GM12875 (cell line): ENCODE measurements around the gene UGDH.
"Not testable (repeated sequence)": the region's sequence is repeated elsewhere in the genome, so short reads cannot be mapped to it uniquely, and the experiment has no call there.

Experiments used
- H3K4me3 ChIP-seq: one replicate; pipeline ENCODE4 v1.5.1; 2011; ENCODE audit warnings: low read depth, low read length, control low read depth
- CTCF ChIP-seq: IDR thresholded peaks from 2 replicates; pipeline ENCODE4 v1.5.1; 2011; ENCODE audit warnings: low read depth, mild to moderate bottlenecking, control low read depth, inconsistent platforms, low read length, moderate library complexity, borderline replicate concordance; ENCODE audit not compliant: insufficient read depth

Gene UGDH

GRCh38 chr4:39565878-39566600 is 38.8 kb upstream of the UGDH start:
- no peak for TF ChIP-seq CTCF
- no peak overlapping the region for H3K4me3 ChIP-seq

DNA sequence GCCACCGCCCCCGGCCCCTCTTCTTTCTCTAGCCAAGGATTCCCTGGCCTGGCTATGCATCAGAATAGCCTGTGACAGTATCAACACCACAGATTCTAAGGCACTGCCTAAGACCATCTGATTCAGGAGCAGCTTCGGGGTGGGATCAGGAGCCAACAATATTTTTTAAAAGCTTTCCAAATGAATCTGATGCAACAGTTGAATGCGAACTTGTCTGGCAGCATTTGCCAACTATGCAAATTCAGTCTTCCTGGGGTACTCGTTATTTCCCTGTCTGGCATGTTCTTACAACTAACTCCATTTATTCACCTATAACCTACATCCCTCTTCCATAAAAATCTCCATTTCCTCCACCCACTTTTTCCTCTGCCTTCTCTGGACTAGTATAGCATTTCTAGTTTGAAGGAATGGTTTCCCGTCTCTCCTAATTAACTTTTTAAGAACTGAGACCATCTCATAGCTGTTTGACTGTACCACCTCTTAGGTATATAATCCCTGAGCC is 36.2 kb upstream of the UGDH start:
- no peak for TF ChIP-seq CTCF

DNA sequence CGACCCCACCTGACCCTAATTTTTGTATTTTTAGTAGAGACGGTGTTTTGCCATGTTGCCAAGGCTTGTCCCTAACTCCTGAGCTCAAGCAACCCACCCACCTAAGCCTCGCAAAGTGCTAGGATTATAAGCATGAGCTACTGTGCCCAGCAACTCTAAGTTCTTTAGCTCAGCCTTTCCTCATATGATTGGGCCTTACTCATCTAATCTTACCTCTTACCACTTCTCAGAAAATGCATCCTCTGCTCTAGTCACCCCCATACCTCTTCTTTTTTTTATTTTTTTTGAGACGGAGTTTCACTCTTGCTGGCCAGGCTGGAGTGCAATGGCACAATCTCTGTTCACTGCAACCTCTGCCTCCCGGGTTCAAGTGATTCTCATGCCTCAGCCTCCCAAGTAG is 35.6 kb upstream of the UGDH start:
- no peak for TF ChIP-seq CTCF
- no peak overlapping the region for H3K4me3 ChIP-seq

More for the DNA sequence above, 36.2 kb upstream of the UGDH start:
- H3K4me3 ChIP-seq: no peak overlapping the region

DNA sequence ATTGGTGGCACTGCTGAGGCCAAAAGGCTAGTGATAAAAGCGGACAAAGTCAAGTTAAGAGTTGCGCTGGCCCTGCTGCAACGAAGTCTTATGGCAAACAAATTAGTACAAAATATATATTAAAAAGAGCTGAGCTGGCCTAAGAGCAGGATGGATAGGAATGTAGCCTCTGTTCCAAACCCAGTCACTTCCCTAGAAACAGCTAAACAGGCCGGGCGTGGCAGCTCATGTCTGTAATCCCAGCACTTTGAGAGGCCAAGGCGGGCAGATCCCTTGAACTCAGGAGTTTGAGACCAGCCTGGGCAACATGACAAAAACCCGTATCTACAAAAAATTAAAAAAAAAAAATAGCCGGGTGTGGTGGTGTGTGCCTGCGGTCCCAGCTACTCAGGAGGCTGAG is 32.4 kb upstream of the UGDH start:
- TF ChIP-seq CTCF: no peak
- no peak overlapping the region for H3K4me3 ChIP-seq

DNA sequence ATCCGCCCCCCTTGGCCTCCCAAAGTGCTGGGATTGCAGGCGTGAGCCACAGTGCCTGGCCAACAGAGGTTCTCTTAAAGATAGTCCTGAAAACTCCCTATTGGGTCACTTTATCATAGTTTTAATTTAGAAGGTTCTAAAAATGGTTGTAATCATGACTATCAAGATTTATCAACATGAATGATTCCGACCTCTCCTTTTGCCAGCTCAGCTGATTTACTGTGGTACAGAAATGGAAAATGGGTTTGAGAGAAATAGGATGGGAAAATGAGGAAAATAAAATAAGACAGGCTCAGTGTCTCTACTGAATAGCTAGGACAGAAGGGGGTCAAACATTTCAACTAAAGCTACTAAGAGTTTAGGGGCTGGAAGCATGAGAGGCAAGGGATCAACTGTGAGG is 28.2 kb upstream of the UGDH start:
- TF ChIP-seq CTCF: no peak
- H3K4me3 ChIP-seq: no peak overlapping the region

- H3K4me3 ChIP-seq: no peak overlapping the region
- TF ChIP-seq CTCF: no peak
Observed at GRCh38 chr4:39548425-39549067, 21.3 kb upstream of the UGDH start.

- H3K4me3 ChIP-seq: no peak overlapping the region
- TF ChIP-seq CTCF: no peak
Observed at GRCh38 chr4:39544580-39545315, 17.5 kb upstream of the UGDH start.

DNA sequence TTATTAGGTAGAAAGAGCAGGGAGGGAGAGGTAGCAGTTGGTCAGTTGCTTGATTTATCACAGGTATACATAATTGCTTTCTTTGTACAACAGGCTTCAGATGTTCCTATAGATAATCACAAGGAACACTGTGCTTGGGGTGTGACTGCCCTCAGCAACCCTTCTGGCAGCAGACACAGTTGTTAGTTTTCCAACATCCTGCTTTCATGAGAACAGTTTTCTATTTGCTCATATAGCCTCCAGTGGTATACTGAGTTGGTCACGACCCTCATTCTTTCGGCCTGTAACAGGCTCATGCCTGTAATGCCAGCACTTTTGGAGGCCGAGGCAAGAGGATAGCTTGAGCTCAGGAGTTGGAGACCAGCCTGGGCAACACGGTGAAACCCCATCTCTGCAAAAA is 16.8 kb upstream of the UGDH start:
- H3K4me3 ChIP-seq: not testable (repeated sequence)
